GM12874 (cell line): ENCODE results near the gene RBM6.

ENCODE experiments used
- CTCF ChIP-seq: IDR thresholded peaks from 2 replicates; pipeline ENCODE4 v1.5.1; 2011; ENCODE audit warnings: low read depth, mild to moderate bottlenecking, control low read depth, low read length, moderate library complexity; ENCODE audit not compliant: insufficient read depth

The RBM6 gene

GRCh38 chr3:49976942-49977341 is 37.0 kb downstream of the RBM6 start:
- no peak for TF ChIP-seq CTCF

- no peak for TF ChIP-seq CTCF
These were observed 44.4 kb downstream of the RBM6 start for GRCh38 chr3:49984394-49984793.

DNA sequence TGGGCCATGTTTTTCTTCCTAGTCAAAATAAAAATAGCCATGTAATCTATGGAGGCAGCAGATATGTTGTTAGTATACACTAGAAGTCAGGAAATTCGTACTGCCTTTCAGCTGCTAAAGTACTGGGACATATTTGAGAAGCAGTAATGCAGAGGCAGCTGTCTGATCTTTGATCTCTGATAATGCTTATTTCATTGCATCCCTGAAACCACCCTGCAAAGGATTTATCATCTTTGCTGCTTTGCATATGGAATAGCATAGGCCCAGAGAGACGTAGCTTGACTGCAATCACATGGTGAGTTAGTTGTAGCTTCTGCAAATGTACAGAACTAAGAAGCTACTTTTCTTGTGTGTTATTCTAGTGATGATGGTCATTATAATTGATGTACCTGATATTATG is 52.4 kb downstream of the RBM6 start:
- TF ChIP-seq CTCF: no peak

DNA sequence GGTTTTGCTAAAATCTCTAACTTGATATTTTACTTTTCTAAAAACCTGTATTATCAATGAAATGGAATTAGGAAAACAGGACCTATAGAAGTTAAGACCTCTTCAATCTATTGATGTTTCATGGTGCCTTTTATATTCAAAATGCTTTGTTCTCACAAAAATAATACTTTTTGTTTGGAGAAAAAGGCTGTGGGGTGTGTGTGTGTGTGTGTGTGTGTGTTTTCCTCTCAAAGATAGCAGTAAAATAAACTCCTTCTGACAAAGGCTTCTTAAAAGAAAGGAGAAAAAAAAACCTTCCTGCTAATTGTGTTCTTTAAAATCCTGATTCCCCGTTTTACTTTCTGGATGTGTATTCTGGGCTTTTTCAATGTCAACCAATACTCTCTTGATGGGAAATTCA is 54.5 kb downstream of the RBM6 start:
- no peak for TF ChIP-seq CTCF

- TF ChIP-seq CTCF: no peak
These were observed 56.1 kb downstream of the RBM6 start for GRCh38 chr3:49996016-49996415.

- no peak for TF ChIP-seq CTCF
These were observed 57.9 kb downstream of the RBM6 start for GRCh38 chr3:49997862-49998261.

- no peak for TF ChIP-seq CTCF
These were observed 58.4 kb downstream of the RBM6 start for GRCh38 chr3:49998326-49998725.

DNA sequence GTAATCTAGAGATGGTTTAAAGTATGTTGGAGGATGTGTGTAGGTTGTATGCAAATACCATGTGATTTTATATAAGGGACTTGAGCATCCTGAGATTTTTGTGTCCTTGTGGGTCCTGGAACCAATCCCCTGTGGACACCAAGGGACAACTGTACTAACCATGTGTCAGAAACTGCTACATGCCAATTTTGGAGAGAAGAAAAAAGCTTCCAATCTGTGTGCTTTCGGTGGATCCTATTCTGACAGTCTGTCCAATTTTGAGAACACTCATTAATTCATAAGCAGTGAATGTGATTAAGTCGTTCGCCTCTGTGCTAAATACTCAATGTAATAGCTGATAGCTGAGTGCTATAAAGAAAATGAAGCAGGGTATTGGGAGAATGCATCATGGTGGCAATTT is 61.6 kb downstream of the RBM6 start:
- no peak for TF ChIP-seq CTCF
